ENCODE results near the gene C16orf92.

DNA sequence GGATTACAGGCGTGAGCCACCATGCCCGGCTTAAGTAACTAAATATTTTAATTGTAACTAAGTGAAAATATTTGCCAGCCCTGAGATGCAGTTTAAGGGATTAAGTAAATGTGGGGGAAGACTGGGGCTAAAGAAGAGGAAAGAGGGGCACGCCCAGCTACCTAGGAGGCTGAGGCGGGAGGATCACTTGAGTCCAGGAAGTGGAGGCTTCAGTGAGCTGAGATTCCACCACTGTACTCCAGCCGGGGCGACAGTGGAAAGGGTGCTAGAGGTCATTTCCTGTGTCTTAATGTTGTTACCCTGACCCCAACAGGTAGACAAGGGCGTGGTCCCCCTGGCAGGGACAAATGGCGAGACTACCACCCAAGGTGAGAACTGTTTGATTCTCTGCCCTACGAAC lies 45.3 kb downstream of the C16orf92 start:
- no peak for TF ChIP-seq POLR2A (IDR thresholded peaks at IDR 0.05; ENCODE audit: low read depth, low read length)
- TF ChIP-seq, protein P1, sequence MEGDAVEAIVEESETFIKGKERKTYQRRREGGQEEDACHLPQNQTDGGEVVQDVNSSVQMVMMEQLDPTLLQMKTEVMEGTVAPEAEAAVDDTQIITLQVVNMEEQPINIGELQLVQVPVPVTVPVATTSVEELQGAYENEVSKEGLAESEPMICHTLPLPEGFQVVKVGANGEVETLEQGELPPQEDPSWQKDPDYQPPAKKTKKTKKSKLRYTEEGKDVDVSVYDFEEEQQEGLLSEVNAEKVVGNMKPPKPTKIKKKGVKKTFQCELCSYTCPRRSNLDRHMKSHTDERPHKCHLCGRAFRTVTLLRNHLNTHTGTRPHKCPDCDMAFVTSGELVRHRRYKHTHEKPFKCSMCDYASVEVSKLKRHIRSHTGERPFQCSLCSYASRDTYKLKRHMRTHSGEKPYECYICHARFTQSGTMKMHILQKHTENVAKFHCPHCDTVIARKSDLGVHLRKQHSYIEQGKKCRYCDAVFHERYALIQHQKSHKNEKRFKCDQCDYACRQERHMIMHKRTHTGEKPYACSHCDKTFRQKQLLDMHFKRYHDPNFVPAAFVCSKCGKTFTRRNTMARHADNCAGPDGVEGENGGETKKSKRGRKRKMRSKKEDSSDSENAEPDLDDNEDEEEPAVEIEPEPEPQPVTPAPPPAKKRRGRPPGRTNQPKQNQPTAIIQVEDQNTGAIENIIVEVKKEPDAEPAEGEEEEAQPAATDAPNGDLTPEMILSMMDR (IDR thresholded peaks at IDR 0.05; ENCODE audit: extremely low read depth in 1 of 2, insufficient read depth in 1 of 2, low read depth in 1 of 2, low read length in 2 of 2) = no peak
- no peak for TF ChIP-seq POLR2AphosphoS5 (IDR thresholded peaks at IDR 0.05; ENCODE audit: insufficient read depth, low read depth, low read length)
- TF ChIP-seq EZH2 (IDR thresholded peaks at IDR 0.05; ENCODE audit: borderline replicate concordance, low read depth, low read length, severe bottlenecking) = no peak
- TF ChIP-seq MYC (IDR thresholded peaks at IDR 0.05; ENCODE audit: low read depth, low read length) = no peak

Measured in endothelial cell of umbilical vein (primary cell).